MM.1S (cell line): ENCODE results near the gene CACNA1D.

Experiments
- DNase-seq: peaks from one replicate; pipeline ENCODE4 v3.0.0-alpha.2; 2015
- H2AFZ ChIP-seq: fragments of 300-600 bp; sonication (generic); 2 replicates; pipeline ENCODE4 v1.6.0; 2016; ENCODE audit warnings: antibody characterized with exemption, low read length
- H3F3A ChIP-seq: fragments of 300-600 bp; sonication (generic); 2 replicates; pipeline ENCODE4 v1.6.1; 2016; ENCODE audit warnings: mild to moderate bottlenecking, antibody characterized with exemption, low read length, moderate library complexity, mixed read lengths; ENCODE audit not compliant: insufficient read depth
- H3K27ac ChIP-seq: fragments of 300-600 bp; sonication (generic); 2 replicates; pipeline ENCODE4 v1.5.1; 2016; ENCODE audit warnings: mild to moderate bottlenecking, low read length
- H3K27me3 ChIP-seq: fragments of 300-600 bp; sonication (generic); replicated peaks from 2 replicates; pipeline ENCODE4 v1.6.0; 2016; ENCODE audit warnings: low read length; ENCODE audit not compliant: insufficient read depth
- H3K36me3 ChIP-seq: fragments of 300-600 bp; sonication (generic); replicated peaks from 2 replicates; pipeline ENCODE4 v1.6.1; 2016; ENCODE audit warnings: mild to moderate bottlenecking, low read length, mixed read lengths; ENCODE audit not compliant: insufficient read depth
- H3K4me1 ChIP-seq: fragments of 300-600 bp; sonication (generic); 2 replicates; pipeline ENCODE4 v1.6.1; 2016; ENCODE audit warnings: low read length, mixed read lengths
- H3K4me2 ChIP-seq: fragments of 300-600 bp; sonication (generic); 2 replicates; pipeline ENCODE4 v1.6.0; 2016; ENCODE audit warnings: low read depth, low read length
- H3K4me3 ChIP-seq: fragments of 300-600 bp; sonication (generic); 2 replicates; pipeline ENCODE4 v1.5.1; 2016; ENCODE audit warnings: low read length, mixed read lengths
- H3K79me2 ChIP-seq: fragments of 300-600 bp; sonication (generic); 2 replicates; pipeline ENCODE4 v1.6.1; 2016; ENCODE audit warnings: mixed run types, low read length, mixed read lengths
- H3K9ac ChIP-seq: fragments of 300-600 bp; sonication (generic); 2 replicates; pipeline ENCODE4 v1.6.1; 2016; ENCODE audit warnings: low read length, mixed read lengths
- H3K9me2 ChIP-seq: fragments of 300-600 bp; sonication (generic); replicated peaks from 2 replicates; pipeline ENCODE4 v1.6.1; 2016; ENCODE audit warnings: mild to moderate bottlenecking, low read length, mixed read lengths; ENCODE audit not compliant: insufficient read depth
- H3K9me3 ChIP-seq: fragments of 300-600 bp; sonication (generic); replicated peaks from 2 replicates; pipeline ENCODE4 v1.6.1; 2016; ENCODE audit warnings: mild to moderate bottlenecking, low read length, mixed read lengths; ENCODE audit not compliant: insufficient read depth
- H4K20me1 ChIP-seq: fragments of 300-600 bp; sonication (generic); 2 replicates; pipeline ENCODE4 v1.6.1; 2016; ENCODE audit warnings: mild to moderate bottlenecking, low read length, moderate library complexity, mixed read lengths; ENCODE audit not compliant: insufficient read depth
- CTCF ChIP-seq: fragments of 300-600 bp; sonication (generic); IDR thresholded peaks from 2 replicates; pipeline ENCODE4 v1.5.1; 2016; ENCODE audit warnings: antibody characterized with exemption, low read length, mixed read lengths
- EZH2 ChIP-seq: fragments of 300-600 bp; sonication (generic); optimal IDR thresholded peaks from 2 replicates; pipeline ENCODE3; 2017; ENCODE audit warnings: low read depth, mild to moderate bottlenecking, antibody characterized with exemption, low read length, mixed read lengths
- EZH2phosphoT487 ChIP-seq: fragments of 300-600 bp; sonication (generic); IDR thresholded peaks from 2 replicates; pipeline ENCODE4 v1.6.1; 2018; ENCODE audit warnings: antibody characterized with exemption, low read length

The CACNA1D gene

DNA sequence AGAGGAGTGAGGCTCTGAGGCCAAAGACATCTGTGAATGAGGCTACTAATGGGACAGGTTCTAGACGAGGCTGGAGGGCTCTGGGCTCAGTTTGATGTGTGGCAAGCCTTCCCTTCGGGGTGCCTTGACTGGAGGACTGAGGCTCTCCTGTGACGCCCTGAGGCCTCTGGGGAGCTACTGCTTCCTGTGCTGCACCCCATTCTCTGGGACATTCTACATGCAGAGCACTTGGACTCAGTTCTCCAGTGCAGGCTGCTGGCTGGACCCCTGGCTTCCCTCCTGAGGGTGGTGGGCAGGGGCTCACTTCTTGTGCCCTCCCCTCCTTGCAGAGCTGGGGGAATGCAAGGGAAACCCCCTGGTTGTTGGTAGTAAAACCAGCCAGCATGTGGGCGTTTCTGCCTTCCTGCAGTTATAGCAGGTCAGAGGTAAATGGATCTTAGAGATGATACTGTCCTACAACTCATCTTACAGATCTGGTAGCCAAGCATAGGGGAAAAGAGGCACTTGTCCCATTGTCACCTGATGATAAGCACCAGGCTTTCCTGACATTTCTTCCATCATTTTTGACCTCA is 218.5 kb downstream of the CACNA1D start:
- Histone ChIP-seq H3F3A (no peaks in the 10 kb centered on the region), H3K27ac (no peak overlapping the region), H3K9me3 (no peaks in the 10 kb centered on the region), H3K4me2 (no peak overlapping the region), H3K27me3 (no peaks in the 10 kb centered on the region), H3K79me2 (no peaks in the 10 kb centered on the region), H3K4me1 (0 out of 2 replicates have a peak, but pooled peaks cover 4% of the 10 kb centered on the region), H3K9me2 (no peaks in the 10 kb centered on the region), H3K9ac (no peak overlapping the region), H3K4me3 (no peak overlapping the region), H3K36me3 (no peaks in the 10 kb centered on the region), H4K20me1 (no peaks in the 10 kb centered on the region), H2AFZ (no peak overlapping the region)
- no peak for TF ChIP-seq EZH2phosphoT487
- no peak for TF ChIP-seq EZH2
- TF ChIP-seq CTCF: no peak
- no peak for DNase-seq

DNA sequence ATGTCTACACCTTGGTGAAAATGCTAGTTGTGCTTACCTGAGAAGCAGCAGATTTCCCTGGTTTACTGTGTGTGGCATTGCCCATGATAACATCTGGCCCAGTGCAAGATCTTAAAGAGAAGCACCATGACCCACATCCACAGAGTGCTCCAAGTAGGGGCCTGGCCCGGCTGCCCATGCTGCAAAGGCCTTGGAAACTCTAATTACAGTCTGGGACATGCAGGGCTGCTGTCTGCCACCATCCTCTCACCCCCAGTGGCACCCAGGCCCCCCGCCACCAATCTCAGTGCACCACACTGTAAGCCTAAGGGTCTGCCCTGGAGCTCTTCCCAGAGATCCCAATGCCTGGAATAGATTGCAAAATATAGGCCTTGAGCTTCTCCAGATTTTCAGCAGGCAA is 219.2 kb downstream of the CACNA1D start:
- Histone ChIP-seq H3K4me2 (no peak overlapping the region), H3K9ac (no peak overlapping the region), H2AFZ (no peak overlapping the region), H3K27ac (no peak overlapping the region), H3K36me3 (no peaks in the 10 kb centered on the region), H3K27me3 (no peaks in the 10 kb centered on the region), H3K9me3 (no peaks in the 10 kb centered on the region), H3K9me2 (no peaks in the 10 kb centered on the region), H3F3A (no peaks in the 10 kb centered on the region), H3K79me2 (no peaks in the 10 kb centered on the region), H3K4me3 (no peak overlapping the region), H3K4me1 (0 out of 2 replicates have a peak, but pooled peaks cover 4% of the 10 kb centered on the region), H4K20me1 (no peaks in the 10 kb centered on the region)
- DNase-seq: no peak
- no peak for TF ChIP-seq CTCF
- TF ChIP-seq EZH2: no peak
- TF ChIP-seq EZH2phosphoT487: no peak

- Histone ChIP-seq H3K27ac (no peak overlapping the region), H3K9ac (no peak overlapping the region), H3K27me3 (no peaks in the 10 kb centered on the region), H3K9me2 (no peaks in the 10 kb centered on the region), H3K79me2 (no peaks in the 10 kb centered on the region), H3K4me2 (no peak overlapping the region), H3K9me3 (no peaks in the 10 kb centered on the region), H2AFZ (no peak overlapping the region), H3K36me3 (no peaks in the 10 kb centered on the region), H3F3A (no peaks in the 10 kb centered on the region), H3K4me3 (no peak overlapping the region), H4K20me1 (no peaks in the 10 kb centered on the region), H3K4me1 (no peaks in the 10 kb centered on the region)
- DNase-seq: no peak
- TF ChIP-seq CTCF (no peak), EZH2phosphoT487 (no peak), EZH2 (no peak)
Measured at GRCh38 chr3:53715815-53716483, 221.5 kb downstream of the CACNA1D start.
